MM.1S (cell line): ENCODE results near the gene ESRRA.

Experiments
- EZH2 ChIP-seq: fragments of 300-600 bp; sonication (generic); optimal IDR thresholded peaks from 2 replicates; pipeline ENCODE3; 2017; ENCODE audit warnings: low read depth, mild to moderate bottlenecking, antibody characterized with exemption, low read length, mixed read lengths
- TF ChIP-seq, protein P1 (sequence below): fragments of 300-600 bp; sonication (generic); IDR thresholded peaks from 2 replicates; pipeline ENCODE4 v1.5.1; 2016; ENCODE audit warnings: antibody characterized with exemption, low read length, mixed read lengths

DNA sequence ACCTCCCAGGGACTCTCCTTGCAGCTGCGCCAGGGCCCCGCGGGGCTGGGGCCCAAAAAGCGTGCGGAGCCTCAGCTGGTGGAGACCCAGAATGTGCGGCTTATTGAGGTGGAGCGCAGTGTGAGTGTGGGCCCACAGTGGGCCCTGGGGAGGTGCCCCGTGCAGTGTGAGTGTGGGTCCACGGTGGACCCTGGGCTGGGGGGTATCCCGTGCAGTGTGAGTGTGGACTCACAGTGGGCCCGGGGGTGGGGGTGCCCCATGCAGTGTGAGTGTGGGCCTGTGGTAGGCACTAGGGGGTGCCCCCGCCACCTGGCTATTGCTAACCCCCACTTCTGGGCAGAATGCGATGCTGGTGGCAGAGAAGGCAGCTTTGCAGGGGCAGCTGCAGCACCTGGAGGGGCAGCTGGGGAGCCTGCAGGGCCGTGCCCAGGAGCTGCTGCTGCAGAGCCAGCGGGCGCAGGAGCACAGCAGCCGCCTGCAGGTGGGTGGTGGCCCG lies 45.9 kb downstream of the ESRRA start:
- TF ChIP-seq, protein P1, sequence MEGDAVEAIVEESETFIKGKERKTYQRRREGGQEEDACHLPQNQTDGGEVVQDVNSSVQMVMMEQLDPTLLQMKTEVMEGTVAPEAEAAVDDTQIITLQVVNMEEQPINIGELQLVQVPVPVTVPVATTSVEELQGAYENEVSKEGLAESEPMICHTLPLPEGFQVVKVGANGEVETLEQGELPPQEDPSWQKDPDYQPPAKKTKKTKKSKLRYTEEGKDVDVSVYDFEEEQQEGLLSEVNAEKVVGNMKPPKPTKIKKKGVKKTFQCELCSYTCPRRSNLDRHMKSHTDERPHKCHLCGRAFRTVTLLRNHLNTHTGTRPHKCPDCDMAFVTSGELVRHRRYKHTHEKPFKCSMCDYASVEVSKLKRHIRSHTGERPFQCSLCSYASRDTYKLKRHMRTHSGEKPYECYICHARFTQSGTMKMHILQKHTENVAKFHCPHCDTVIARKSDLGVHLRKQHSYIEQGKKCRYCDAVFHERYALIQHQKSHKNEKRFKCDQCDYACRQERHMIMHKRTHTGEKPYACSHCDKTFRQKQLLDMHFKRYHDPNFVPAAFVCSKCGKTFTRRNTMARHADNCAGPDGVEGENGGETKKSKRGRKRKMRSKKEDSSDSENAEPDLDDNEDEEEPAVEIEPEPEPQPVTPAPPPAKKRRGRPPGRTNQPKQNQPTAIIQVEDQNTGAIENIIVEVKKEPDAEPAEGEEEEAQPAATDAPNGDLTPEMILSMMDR = no peak
- no peak for TF ChIP-seq EZH2
